HK-2 (cell line): Measurements from ENCODE around the gene TMEM87B.

ENCODE experiments used
- DNase-seq: peaks from one replicate; pipeline ENCODE4 v3.0.0-alpha.2; 2018; ENCODE audit not compliant: unreplicated experiment

Gene TMEM87B

DNA sequence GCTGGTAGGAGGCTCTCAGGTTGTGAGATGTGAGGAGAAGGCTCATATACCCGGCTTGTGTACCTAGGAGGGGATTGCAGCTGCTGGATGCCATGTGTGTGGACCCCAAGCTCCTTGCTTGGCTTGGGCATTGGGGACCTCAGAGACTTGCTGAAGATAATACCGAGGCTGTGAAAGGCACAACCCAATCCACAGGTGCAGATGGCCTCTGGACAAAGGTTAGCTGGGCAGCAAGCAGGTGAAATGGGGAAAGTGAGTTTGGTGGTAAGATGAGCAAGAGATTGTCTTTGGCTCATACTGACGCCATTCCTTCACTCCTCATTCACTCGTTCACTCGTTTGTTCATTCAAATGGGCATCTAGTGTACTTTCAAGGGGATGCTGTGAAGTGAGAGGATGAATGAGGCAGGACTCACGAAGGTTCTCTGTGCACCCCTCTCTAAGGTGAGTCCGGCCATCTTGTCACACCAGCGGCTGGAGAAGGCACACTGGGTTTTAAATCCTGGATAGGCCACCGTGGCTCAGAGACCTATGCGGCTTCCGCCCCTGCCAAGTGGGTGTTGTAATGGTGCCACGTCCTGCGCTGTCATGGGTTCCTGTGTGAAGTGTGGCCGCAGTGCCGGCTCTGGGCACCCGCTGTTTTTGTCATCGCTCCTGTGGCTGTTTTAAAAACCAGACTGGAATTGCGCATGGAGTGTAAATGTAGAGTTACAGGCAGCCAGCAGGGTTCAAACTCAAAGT lies 96.8 kb downstream of the TMEM87B start:
- no peak for DNase-seq

GRCh38 chr2:112152476-112153178 lies 97.6 kb downstream of the TMEM87B start:
- no peak for DNase-seq

DNA sequence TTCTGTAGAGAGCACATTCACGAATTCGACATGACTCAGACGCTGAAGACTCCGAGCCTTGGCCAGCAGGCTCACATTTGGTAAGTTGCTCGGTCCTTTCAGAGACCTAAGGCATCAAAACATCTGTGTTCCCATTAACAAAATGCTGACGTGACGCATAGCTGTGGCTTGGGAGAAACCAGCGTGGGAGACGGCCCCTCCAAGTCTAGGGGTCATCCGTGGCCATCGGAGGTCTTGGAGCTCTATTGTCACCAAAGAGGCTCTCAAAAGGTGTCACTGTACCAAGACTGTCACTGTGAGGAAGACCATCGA lies 98.1 kb downstream of the TMEM87B start:
- DNase-seq: no peak

DNA sequence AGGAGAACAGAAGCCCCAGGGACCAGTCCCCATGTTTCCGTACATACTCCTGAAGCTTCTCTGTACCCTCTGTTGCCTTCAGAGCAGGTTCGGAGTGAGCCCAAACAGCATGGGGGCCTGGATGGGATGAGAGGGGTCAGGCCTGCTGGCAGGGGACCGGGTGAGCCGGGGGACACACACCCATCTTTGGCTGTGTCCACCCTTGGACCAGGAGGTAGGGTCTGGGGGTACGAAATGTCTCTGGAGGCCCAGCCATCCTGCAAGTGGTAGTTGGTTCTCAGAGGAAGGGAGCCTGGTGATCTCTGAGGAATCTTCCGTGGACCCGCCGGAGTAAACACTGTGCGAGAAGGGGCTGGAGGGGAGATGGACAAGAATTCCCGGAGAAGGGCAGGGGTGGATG lies 98.4 kb downstream of the TMEM87B start:
- no peak for DNase-seq

DNA sequence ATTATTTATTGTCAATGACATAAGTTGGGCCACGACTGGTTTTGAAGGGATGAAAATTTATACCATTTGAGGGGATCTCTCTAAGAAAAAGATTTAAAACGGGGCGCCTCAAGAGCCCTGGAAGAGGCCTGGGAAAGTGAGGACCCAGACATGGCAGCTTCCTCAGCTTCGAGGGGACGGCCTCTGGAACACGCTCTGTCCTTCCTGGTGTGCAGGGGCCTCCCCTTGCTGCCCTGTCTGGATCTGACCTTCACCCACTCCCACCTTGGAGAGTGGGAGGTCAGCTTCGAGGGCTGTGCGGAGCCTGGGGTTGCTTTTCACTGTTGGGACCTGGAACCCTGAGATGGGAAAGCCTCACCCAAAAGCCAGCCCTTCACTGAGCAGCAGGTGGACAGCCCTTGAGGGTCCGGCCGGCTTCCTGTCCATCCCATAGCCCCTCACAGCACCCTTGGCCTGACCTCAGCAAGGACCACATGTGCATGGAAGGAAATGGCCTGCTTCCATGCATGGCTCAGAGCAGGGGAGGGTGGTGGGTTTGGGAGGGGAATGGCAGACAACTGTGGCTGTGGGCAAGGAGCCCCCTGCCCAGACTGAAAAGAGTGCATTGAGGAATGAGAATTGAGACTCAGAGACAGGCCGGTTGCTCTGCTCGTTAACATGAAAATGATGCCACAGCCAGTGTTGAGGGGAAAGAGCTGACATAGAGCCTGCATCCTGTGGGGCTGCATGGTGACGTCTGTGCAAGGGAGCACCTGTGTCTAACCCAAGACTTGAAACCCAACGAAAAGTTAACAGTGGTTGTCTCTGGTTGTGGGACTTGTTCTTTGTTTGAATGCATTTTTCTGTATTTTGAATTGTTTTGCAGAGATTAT lies 99.4 kb downstream of the TMEM87B start:
- DNase-seq: no peak

- no peak for DNase-seq
Measured at GRCh38 chr2:112155331-112156151, 100.5 kb downstream of the TMEM87B start.

DNA sequence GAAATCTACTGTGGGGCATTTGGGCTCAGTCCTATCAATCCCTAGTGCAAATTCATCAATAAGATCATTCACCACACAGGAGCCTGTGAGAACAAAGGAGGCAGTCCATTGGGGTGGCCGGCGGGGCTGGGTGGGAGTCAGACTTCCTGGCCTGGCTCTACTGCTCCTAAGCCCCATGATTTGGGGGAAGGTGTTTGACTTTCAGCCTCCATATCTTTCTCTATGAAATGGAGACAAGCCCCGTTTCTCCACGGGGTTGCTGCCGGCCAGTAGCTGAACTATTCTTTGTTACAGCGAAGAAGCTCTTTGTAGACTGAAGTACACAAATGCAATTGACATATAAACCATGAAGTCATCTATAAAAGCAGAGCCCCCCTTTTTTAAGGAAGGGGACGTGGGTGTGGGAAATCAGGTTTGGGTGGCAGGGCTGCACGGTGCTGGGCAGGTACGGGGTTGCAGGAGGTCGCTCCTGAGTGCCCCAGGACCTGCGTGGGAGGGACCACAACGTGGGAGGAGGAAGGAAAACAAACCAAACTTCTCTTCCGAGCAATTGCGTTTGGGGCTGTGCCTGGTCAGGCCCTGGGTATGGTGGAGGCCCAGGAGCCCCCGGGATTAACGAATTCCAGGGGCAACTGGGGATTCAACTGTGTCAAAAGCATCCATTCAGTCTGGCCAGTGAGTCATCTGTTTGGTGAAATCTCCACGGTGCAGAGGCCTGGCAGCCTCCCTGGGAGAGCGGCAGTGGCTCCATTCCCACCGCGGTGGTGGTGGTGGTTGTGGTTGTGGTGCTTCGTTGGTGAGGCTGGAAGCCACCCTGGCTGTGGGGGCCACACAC lies 101.3 kb downstream of the TMEM87B start:
- DNase-seq: peak; percentile 63

- no peak for DNase-seq
Measured at GRCh38 chr2:112157472-112157871, 102.4 kb downstream of the TMEM87B start.

GRCh38 chr2:112159454-112159921 lies 104.4 kb downstream of the TMEM87B start:
- DNase-seq: no peak

- no peak for DNase-seq
Measured at GRCh38 chr2:112160283-112161250, 105.5 kb downstream of the TMEM87B start.

- no peak for DNase-seq
Measured at GRCh38 chr2:112161431-112162145, 106.5 kb downstream of the TMEM87B start.

DNA sequence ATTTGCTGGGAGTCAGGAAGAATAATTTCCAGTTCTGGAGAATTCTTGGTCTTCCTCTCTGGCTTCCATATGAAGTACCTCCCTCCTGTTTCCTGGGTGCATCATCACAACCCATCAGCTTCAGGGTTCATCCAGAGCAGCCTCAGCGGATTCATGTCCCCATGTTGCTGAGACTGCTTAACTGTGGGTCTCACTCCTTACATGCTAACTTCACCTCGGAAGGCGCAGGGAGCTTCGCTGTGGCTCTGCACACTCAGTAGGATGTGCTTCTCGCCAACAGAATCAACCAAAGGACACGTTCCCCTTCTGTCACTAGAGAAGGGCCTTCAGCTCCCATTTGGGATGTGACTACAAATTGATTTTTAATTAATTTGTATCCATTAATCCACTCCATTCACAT lies 107.3 kb downstream of the TMEM87B start:
- DNase-seq: no peak

DNA sequence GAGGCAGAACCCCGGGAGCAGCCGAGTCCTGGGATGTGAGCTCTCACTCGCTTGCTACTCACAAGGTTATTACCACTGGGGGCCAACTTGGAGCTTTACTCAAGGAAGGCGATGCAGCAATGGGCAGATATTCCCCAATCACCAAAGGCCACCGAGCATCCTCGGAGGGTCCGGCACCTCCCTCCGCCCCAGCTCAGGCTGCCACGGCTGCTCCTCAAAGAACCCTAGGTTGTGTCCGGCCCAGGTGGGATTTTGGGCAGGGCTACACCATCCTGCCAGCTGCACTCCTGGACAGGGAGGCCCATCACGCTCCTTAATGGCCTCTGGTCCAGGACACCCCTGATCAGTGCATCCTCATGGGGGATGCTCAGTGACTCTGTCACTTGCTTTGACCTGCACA lies 107.9 kb downstream of the TMEM87B start:
- DNase-seq: no peak

DNA sequence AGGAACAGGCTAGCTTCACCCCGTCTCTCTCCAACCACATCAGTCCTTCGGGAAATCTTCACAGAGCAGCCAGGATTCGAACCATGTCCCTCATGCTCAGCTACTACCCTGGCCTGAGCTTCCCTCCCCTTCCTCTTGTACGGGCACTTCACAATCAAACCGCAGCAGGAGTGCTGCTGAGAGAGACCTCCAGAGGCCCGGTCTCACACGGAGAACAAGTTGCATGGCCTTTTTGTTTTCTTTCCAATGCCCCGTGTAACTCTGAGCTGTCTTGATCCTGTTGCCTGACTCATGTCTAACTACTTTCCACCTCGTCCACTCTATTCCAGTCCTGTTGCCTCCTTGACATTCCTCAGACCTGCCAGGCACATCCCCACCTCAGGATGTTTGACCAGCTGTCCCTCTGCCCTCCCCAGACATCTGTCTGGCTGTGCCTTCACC lies 108.5 kb downstream of the TMEM87B start:
- DNase-seq: no peak

GRCh38 chr2:112164876-112165275 lies 109.8 kb downstream of the TMEM87B start:
- DNase-seq: no peak

- no peak for DNase-seq
Measured at GRCh38 chr2:112165296-112165695, 110.2 kb downstream of the TMEM87B start.

DNA sequence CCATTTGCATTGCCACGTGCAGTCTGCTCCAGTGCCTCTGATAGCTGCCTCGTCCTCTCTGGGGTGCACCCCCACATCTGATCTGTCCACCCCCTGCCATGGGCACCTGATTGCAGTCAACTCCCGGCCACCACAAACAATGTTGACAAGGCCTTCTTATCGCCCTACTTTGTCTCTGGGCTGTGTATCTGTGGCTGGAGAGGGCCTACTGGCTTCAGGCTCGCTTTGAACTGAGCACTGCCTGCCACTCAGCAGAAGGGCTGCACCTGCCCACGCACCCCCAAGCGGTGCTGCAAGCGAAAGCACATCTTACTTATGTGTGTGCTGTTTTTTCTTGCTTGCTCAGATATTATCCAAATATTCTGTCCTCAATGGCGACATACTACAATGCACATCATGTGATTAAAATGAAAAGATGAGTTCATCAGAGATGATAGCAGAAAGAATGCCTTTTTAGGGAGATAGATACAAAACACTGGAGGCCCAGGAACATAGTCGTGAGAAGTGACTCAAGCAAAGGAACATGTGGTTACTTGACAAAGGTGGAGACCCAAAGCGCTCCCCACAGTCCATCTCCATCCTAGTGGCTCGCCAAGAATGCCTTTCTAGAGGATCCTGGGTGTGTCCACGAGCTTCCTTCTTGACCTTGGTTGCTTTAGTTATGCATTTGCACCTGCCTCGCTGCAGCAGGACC lies 111.9 kb downstream of the TMEM87B start:
- DNase-seq: no peak

- DNase-seq: no peak
Measured at GRCh38 chr2:112168422-112169124, 113.5 kb downstream of the TMEM87B start.
